ENCODE measurements around the gene CFAP54. TPM values are rescaled to one million over a fixed set of nuclear protein-coding genes. Genes with fewer than 3 reads are reported as not detected.

Gene CFAP54
- total and polyA plus RNA-seq, 2 donors: 0.28 to 0.39 TPM

- WGBS: 97% methylated on average over 2 of the region's 2 CpGs
- H3K36me3 ChIP-seq (ENCODE audit: control insufficient read depth in 2 of 2, insufficient read depth in 2 of 2, low read length in 1 of 2): peaks cover 5 to 18% of the 10 kb centered on the region in 2 donors
- no peak for DNase-seq (ENCODE audit: low read depth in 6 of 9, low spot score in 9 of 9)
- no peaks in the 10 kb centered on the region for H3K9me3 ChIP-seq (ENCODE audit: control insufficient read depth in 2 of 2, insufficient read depth in 1 of 2, low read length in 1 of 2)
- no peak overlapping the region for H3K4me3 ChIP-seq (ENCODE audit: low read length in 2 of 2)
- H3K27ac ChIP-seq (ENCODE audit: low read depth in 1 of 2, low read length in 1 of 2): no peak overlapping the region
- H3K4me1 ChIP-seq (ENCODE audit: control insufficient read depth in 2 of 2, insufficient read depth in 2 of 2, low read length in 2 of 2): no peaks in the 10 kb centered on the region
- H3K27me3 ChIP-seq (ENCODE audit: control insufficient read depth in 2 of 2, insufficient read depth in 1 of 2, low read length in 1 of 2): no peaks in the 10 kb centered on the region
Measured at GRCh38 chr12:96919510-96920210, 430.3 kb downstream of the CFAP54 start.

Other genes starting within 250 kb of the CFAP54 start
- 49.2 TPM for gene CDK17, start 89.1 kb upstream of the CFAP54 start, total RNA-seq
- 32.9 TPM for gene CDK17, start 89.1 kb upstream of the CFAP54 start, polyA plus RNA-seq